HG02763 (cell line): ENCODE data around the gene PSTK.

ENCODE experiments used
- ATAC-seq: cut with Tn5 transposase; IDR thresholded peaks from one replicate; pipeline ENCODE4 v1.9.1; 2021; ENCODE audit warnings: mild to moderate bottlenecking, moderate library complexity; ENCODE audit not compliant: unreplicated experiment

Gene PSTK

DNA sequence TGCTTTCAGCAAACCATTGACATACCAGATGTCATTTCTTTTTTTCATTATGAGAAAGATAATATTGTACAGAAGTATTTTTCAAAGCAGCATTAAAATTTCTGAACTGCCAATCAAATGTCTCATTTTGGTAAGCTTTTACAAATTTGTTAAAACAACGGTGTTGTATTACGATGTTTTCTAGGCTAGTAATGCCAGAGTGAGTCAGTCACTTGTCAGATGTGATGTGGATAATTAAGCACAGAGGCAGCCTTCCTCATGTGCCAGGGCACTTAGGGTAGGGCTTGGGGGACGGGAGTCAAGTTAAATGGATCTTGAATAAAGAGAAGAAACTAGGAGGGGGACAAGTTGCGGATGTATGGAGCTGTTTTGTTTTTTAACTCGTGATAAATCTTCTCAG, 10.1 kb downstream of the PSTK start:
- no peak for ATAC-seq

DNA sequence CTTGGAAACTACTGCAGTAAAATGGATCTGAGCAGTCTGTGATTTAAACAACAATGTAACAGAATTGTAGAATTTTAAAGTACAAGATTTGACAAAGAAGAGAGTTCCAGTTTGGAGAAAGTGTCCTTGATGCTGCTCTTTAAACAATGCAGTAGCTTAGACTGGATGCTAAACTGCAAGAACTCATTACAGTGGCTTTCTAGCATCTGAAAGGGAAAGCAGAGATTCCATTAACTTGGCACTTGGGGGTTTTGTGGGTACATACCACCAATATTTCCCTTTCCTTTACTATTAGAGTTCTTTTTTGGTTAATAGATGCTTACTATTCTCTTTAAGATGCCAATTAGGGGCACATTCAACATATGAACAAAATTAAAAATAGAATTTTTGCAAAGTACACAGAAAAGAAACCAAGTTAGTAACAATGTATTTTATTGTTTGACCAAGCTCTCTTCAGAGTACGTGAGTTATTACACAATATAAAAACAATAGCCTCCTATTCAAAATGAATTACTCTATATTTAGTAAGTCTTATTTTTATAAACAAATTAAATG, 11.9 kb downstream of the PSTK start:
- no peak for ATAC-seq

DNA sequence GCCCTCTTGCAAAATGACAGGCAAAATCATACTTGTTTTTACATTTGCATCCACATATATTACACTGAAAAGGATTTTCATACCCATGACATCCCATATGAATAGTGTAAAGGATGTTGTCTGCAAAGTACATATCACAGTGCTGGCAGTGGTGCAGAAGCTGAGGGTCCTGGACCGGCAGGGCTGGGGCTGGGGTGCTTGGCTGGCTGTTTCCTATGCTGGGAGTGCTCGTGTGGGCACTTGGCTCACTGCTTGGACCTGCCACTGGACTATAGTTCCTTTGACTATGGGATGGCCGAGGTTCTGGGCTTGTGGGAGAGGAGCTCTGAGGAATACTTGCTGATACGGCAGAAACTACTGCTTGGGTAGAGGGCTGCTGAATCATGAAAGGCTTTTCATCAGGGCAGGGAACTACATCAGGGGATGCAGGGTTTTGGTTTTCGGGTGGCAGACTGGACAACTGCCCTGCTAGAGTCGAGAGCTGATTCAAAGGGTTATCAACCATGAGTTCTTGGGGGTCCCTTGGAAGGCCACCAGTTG, 13.7 kb downstream of the PSTK start:
- ATAC-seq, result no peak

DNA sequence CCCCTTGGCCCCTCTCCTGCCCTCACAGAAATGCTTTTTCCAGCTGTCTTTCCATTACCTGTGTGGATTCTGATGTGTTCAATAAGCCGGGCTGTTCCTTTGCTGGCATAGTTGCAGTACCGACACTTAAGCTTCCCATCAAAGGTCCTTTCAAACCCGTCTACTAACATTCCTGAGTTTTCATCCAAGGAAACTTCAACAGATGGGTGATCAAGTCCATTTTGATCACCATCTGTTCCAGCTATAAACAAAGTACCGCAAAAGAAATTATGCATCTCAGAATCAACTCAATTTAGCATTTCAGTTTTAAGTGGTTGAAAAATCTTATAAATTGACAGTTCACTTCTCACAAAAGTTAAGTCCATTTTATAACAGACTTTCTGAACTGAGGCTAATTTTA, 15.7 kb downstream of the PSTK start:
- no peak for ATAC-seq

DNA sequence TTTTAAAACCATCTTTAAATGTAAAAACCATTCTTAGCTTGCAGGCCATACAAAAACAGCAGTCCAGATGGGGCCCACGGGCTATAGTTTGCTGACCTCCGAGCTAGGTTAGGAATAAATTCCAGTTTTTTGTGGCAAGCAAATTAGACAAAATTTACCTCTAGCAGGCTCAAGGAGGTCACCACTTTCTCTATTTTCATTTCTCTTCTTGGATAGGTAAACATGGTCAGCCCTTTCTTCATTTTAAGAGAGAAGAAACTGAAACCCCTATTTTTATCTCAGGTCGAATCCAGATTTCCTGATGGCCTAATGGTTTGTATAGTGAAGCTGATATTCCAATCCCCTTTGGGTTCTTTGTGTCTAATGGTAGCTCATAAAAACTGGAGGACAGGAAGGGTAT, 17.7 kb downstream of the PSTK start:
- ATAC-seq, result no peak

DNA sequence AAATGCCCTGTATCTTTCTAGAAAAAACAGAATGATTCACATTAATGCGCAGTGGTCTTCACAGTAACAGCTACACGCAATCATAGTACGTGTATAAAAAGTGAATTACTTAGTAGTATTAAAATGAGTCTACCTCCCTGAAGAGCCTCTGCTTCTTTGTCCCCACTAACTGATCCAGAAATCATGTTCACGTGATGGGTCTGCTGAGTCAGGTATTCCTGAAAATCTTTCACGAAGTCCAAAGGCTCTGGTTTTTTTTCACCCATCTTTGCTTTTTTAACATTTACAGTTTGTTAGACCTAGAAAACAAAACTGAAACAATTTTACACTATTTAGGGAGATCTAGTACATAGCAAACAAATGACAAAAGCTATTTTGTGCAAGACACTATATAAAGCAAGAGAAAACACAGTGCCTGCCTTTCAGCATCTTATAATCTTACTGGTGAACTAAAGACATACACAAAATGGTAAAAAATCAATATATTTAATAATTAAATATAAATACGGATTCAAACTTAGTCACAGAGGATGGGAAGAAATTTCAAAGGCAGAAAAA, 18.2 kb downstream of the PSTK start:
- ATAC-seq, result no peak

DNA sequence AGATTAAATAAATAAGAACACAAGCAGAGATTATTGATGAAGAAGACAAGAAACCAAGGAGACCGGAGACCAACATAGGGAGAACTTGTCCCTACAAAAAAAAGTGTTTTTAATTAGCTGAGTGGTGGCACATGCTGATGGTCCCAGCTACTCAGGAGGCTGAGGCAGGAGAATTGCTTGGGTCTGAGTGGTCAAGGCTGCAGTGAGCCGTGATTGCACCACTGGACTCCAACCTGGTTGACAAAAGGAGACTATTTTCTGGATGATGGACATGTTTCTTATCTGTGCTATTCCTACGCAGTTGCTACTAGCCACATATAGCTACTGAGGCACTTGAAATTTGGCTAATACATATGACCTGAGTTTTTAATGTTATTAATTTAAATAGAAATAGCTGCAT, 18.7 kb downstream of the PSTK start:
- no peak for ATAC-seq

DNA sequence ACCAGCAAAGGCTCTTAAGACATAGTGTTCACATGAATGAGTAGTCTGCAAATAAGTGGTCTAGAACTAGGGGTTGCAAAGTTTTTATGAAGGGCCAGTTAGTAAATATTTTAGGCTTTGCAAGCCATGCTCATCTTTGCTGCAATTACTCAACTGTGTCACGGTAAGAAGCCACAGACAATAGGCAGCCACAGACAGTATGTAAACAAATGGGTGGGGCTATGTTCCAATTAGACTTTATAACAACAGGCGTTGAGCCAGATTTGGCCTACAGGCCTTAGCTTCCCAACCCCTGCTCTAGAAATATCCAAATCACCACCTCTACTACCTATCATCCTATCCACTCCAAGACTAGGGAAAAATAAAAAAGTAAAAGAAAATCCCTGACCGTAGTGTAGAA, 19.1 kb downstream of the PSTK start:
- ATAC-seq, result no peak

DNA sequence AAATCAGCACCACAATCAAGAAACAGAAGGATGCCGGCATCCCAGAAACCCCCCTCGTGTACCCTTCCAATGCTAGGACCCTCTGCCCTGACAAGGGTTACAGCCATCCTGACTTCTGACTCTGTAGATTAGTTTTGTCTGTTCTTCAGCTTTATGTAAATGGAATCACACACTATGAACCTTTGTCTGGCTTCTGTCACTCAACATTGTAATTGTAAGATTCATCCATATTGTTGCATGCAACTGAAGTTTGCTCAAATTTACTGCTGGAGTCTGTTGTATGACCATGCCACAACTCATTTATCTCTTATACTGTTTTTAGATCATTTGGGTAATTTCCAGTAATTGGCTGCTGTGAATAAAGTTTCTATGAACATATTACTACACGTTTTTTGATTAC, 20.0 kb downstream of the PSTK start:
- no peak for ATAC-seq

DNA sequence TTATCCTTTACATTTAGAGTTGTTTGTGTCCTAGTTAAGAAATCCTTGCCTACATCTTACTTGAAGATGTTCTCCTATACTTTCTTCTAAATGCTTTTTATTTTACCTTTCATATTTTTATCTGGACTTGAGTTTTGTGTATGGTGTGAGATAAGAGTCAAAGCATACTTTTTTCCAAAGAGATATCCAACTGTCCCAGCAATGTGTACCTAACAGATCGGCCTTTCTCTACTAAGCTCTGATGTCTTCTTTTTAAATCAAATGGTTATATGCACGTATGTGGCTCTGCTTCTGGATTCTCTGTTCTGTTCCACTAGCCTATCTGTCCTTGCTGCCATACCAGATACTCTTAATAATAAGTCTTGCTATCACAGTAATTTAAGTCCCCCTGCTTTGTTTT, 21.2 kb downstream of the PSTK start:
- ATAC-seq, result no peak

DNA sequence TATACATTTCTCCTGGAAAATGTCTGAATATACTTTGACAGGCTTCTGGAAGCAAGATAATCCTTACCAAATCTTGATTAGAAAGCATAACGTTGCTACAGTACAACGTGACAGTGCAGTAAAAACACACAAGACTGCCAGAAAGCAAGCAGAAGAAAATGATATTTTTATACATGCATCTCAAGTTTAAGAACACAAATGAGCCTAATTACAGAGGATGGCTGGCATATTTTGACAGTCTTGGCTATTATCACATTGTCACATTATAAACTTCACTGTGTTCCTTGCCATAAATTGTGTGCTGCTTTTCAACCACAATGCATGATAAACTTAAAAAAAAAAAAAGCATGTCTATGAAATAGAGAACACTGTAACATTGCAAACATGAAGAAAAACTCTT, 24.1 kb downstream of the PSTK start:
- no peak for ATAC-seq

DNA sequence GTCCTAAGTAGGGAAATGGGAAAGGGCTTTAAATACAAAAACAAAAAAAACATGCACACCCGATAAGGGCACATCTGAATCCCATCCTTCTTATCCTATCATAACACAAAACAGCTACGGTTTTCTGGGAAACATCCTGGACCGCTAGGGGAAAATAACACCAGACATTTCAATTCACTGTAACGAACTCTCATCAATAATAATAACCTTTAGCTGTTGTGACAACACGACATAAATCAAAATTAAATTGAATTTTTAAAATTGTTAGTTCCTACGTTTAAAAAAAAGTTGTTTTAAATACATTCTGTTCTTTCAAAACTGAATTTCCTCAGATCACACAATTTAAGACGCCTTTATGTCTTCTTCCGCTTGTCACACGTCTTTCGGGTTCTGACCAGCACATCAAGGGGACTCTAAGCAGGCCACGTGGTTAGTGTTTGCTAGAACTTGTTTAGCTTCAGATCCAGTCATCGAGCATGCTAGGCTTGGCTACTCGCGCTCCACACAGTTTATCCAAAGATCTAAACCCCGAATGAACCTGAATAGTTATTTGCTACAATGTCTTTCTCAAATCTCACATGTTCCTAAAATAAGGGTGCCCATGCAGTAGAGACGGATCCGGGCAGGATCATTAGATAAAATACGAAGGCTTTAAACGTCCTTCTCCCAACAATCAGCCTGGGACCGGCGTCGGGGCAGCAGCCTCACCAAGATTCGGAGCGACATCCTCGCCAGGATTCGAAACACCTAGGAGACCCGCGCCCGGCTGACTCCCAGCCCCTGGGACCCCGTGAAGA, 27.6 kb downstream of the PSTK start:
- ATAC-seq, result no peak

DNA sequence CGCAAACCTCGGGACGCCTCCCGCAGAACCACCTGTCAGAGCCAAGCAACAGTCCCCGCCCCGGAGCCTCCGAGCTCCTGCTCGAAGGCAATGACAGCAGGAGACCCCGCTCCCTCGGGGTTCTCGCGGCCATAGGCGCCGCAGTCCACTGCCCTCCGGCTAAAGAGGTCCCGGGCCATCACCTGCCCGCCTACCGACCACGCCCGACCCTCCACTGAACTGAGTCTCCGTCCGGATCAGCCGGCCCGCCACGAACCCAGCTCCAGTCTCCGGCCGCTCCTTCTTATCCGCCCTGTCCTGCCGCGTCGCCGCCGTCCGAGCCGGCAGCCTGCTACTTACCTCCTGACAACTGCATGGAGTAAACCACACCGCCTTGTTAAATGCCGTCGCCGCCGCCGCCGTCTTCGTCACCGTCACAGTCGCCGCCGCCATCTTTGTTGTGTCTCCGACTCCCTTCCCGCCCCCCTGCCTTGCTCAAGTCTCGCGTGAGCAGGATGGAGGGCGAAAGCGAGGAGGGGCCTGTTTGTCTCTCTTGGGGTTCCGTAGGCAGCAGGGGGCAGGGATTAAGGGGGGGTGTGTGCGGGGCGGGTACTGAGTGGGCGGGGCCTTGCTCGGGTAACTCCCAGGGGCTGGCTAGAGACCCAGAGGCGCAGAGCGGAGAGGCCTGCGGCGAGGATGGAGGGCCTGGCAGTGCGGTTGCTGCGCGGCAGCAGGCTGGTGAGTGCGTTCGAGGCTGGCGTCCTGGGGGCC, 28.3 kb downstream of the PSTK start, which contains the start of the genes ACADSB and IKZF5:
Gene ACADSB (plus strand): TSS at position 652 of the 750 bp plus-strand sequence. CDS start 24 bp downstream, at position 676.
Gene IKZF5 (minus strand): TSS at position 441 of the 750 bp plus-strand sequence. CDS start 10,170 bp downstream, outside the sequence.
- peak; percentile 83 for ATAC-seq

DNA sequence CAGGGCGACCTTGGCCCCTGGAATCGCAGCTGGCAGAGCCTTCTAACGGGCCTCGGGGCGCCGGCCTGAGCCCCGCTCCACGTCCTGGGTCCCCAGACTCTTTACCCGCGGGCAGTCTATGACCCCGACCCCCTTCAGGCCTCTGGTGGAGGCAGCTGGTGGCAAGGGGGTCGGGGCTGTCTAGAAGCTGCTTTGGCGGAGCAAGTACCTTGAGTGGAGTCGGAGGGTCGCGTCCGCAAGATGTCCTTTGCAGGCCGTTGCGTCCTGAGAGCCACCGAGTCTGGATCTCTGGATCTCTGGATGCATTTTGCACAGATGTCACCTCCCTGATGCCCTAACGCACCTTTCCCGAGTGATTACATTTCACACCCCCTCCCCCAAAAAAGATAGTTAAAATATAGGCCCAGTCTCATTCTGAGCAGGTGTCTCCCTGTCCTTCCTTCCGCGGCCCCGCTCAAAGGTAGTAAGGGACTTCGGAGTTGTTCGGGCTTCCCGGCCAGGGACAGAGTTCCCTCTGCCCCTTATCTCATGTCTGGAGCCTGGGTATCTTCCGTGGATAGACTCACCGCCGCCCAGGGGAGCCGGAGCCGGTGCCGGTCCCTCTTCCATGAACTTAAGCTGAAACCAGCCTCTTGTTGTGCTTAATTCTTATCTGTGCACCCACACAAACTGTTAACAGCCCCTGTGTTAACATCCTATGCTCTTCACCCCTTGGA, 29.1 kb downstream of the PSTK start:
- ATAC-seq, result peak; percentile 25

DNA sequence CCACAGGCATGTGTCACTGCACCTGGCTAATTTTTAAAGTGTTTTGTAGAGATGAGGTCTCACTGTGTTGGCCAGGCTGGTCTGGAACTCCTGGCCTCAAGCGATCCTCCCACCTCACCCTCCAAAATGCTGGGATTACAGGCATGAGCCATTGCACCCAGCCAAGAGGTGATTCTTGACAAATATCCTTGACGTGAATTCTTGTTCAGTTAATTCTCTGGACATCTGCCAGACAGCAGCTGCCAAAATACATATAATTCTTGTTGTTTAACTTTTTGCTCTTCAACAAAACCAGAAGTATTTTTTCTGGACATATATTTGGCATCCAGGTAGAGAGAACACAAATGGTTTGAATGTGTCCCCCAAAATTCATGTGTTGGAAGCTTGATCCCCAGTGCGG, 31.8 kb downstream of the PSTK start:
- no peak for ATAC-seq

DNA sequence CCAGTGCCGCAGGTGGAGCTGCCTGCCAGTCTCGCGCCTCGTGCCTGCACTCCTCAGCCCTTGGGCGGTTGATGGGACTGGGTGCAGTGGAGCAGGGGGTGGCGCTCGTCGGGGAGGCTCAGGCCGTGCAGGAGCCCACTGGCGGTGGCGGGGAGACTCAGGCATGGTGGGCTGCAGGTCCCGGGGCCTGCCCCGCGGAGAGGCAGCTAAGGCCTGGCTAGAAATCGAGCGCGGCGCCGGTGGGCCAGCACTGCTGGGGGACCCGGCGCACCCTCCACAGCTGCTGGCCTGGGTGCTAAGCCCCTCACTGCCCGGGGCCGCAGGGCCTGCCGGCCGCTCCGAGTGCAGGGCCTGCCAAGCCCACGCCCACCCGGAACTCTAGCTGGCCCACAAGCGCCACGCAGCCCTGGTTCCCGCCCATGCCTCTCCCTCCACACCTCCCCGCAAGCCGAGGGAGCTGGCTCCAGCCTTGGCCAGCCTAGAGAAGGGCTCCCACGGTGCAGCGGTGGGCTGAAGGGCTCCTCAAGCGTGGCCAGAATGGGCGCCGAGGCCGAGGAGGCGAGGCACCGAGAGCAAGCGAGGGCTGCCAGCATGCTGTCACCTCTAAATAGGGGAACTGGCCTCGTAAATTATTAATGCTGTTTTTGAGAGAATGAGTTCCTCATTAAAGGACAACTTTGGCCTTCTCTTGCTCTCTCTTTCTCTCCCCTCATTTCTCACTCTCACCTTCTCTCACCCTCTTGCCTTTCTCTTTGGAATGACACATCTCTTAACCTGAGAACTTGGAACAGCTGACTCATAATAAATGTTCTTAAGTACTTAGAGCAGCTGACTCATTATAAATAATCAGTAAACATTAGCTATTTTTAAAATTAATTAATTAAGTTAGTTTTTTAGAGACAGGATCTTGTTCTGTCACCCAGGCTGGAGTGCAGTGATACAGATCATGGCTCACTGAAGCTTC, 33.5 kb downstream of the PSTK start:
- no peak for ATAC-seq

DNA sequence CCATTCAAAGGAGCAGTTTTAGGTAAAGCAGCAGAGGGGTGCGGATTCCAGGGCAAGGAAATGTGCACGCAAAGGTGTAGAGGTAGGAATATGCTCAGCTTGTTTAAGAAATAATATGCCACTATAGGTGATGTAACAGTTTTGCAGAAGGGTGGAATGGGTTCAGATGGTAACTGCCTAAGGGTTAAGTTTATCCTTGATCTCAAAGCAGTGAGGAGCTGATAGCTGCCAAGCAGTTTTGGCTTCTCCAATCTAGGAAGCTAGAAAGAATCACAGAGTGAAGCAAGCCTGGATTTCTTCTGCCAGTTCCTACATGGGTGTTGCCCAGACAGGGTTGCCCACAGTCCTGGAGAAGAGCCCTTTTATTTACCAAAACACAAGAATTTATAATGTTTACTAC, 34.6 kb downstream of the PSTK start:
- ATAC-seq, result no peak

DNA sequence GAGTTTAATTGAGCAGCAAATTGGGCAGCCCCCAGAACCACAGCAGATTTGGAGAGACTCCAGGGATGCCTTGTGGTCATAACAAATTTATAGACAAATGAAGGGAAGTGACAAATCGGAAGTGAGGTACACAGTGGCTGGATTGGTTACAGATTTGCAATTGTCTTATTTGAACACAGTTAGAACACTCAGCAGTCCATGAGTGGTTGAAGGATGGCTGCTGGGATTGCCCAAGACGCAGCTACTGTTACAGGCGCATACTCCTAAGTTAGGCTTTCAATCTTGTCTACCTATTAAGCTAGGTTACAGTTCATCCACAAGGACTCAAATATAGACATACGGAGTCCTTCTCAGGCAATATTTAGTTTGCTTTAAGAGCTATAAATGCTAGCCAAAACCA, 36.0 kb downstream of the PSTK start:
- ATAC-seq, result no peak

DNA sequence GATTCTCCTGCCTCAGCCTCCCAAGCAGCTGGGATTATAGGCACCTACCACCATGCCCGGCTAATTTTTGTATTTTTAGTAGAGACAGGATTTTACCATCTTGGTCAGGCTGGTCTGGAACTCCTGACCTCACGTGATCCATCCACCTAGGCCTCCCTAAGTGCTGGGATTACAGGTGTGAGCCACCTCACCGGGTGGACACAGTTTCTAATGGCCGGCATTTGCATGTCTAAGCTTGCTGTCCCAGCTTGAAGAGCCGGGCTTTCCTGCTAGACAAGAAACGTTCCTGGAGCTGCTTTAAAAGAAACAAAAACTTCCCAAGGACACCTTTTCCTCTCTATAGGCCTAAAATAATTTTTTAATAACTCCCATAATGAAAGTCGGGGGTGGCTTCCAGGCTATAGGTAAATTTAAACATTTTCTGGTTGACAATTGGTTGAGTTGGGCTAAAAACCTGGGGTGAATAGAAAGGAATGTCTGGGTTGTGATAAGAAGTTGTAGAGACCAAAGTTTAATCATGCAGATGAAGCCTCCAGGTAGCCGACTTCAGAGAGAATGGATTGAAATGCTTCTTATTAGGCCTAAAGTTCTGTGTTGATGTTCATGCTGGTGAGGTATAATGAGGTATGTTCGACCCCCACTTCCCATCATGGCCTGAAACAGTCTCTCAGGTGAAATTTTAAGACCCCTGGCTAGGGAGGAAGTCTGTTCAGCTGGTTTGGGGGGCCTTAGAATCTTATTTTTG, 37.4 kb downstream of the PSTK start:
- ATAC-seq, result no peak
